GM12864 (cell line): ENCODE measurements around the gene SH2D6.

ENCODE experiments used
- DNase-seq: peaks from one replicate; pipeline ENCODE4 v3.0.0-alpha.2; 2011; ENCODE audit warnings: low read depth
- H3K4me3 ChIP-seq: 2 replicates; pipeline ENCODE4 v1.5.1; 2011; ENCODE audit warnings: mild to moderate bottlenecking, low read depth, low read length, control low read depth
- CTCF ChIP-seq: IDR thresholded peaks from 2 replicates; pipeline ENCODE4 v1.5.1; 2011; ENCODE audit warnings: low read depth, mild to moderate bottlenecking, moderate library complexity, low read length, control low read depth, inconsistent platforms; ENCODE audit errors: missing control alignments

Gene SH2D6

DNA sequence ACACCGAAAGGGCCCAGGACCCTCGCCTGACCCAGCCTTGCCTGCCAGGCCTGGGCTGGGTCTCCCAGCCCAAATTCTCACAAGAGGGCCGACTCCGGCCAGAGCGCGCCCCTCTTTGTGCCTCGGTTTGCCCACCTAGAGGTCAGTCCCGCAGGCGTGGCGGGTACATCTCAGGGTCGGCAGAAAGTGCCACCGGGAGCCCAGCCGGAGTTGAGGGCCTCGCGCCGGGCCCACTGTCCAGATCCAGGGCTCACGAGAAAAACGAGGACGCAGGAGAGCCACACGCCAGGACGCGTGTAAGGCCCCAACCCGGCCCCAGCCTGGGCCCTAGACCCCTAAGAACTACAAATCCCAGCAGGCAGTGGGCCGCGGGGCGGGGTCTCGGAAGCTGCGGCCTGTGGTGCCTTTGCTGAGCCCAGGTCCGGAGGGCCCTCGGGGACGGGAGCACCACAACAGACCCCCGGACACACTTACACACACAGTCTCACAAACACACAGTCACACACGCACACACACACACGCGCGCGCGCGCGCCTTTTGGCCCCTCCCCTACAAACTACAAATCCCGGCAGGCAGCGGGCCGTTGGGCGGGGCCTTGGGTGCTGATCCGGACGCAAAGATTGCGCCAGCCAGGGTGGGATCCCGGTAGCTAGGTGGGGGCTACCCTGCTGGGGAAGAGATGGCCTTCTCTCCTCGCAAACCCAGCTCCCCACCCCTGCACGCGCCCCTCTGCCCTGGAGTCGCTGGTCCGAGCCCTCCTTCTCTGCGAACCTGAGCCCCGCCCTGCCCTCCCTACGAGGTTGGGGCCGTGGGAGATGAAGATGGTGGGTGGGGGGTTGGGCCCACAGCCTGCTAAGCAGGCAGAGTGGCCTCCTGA lies at the start of gene SH2D6:
TSS of gene SH2D6 (plus strand) at position 583 of the 877 bp plus-strand sequence. CDS start 10,752 bp downstream, outside the sequence.
- H3K4me3 ChIP-seq, result peak within 1 kb of the TSS; percentile 60
- TF ChIP-seq CTCF, result no peak
- DNase-seq, result peak; percentile 61

- TF ChIP-seq CTCF, result no peak
- no peak for DNase-seq
- H3K4me3 ChIP-seq, result no peak overlapping the region
Observed at GRCh38 chr2:85368921-85369320, 49.6 kb upstream of the SH2D6 start.

- DNase-seq, result no peak
- TF ChIP-seq CTCF, result no peak
- no peak overlapping the region for H3K4me3 ChIP-seq
Observed at GRCh38 chr2:85369500-85369899, 49.0 kb upstream of the SH2D6 start.

GRCh38 chr2:85371045-85371444 lies 47.5 kb upstream of the SH2D6 start:
- DNase-seq, result no peak
- no peak overlapping the region for H3K4me3 ChIP-seq
- TF ChIP-seq CTCF, result no peak

GRCh38 chr2:85376291-85377065 lies 42.0 kb upstream of the SH2D6 start:
- DNase-seq, result no peak
- no peak overlapping the region for H3K4me3 ChIP-seq
- no peak for TF ChIP-seq CTCF

DNA sequence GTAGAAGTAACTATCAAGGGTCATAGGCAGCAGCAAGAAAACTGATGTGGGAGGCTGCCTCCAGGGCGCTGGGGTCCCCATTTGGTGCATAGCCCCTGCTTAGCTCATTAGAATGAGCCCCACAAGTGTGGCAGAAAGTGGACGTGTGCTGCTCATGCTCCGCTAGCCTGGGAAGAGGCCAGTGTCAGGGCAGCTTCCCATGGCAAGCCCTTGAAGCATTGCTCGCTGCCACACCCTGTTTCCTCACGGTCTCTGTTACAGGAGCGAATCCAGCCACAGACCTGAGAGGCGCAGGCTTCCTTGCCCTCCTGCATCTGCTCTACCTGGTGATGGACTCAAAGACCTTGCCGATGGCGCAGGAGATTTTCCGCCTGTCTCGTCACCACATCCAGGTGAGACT lies 41.4 kb upstream of the SH2D6 start:
- H3K4me3 ChIP-seq, result no peak overlapping the region
- DNase-seq, result no peak
- no peak for TF ChIP-seq CTCF
